Lower leg skin (tissue), 3 donors: ENCODE measurements around the gene RASL10B.

Experiments used
- POLR2A ChIP-seq, 2 donors: fragments of 450-650 bp; IDR thresholded peaks; one replicate each; pipeline ENCODE4 v1.6.1; 2016 to 2017; ENCODE audit warnings: antibody characterized with exemption in 2 of 2, mild to moderate bottlenecking in 1 of 2, moderate library complexity in 1 of 2
- TF ChIP-seq, protein P1 (sequence below), 3 donors: fragments of 450-650 bp; IDR thresholded peaks; one replicate each; pipeline ENCODE4 v1.5.1; 2016; ENCODE audit warnings: antibody characterized with exemption in 3 of 3, mild to moderate bottlenecking in 3 of 3, moderate library complexity in 2 of 3

DNA sequence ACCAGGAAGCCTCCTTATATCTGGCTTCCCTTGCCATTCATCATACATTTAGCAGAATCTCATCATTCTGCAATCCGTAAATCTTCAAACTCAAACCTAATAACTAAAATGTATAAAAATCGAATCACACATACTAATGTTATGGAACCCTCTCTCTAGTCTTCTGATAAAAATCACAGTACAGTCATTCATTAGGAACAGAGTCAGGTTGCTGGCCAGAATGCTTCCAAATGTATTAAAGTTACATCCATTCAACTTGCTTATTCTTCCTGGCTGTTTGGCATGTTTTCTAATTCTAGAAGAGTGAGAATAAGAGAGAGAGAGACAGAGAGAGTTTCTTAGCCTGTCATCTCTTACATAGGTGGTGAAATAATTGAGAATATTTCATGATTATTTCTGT lies 16.5 kb upstream of the RASL10B start:
- TF ChIP-seq, protein P1, sequence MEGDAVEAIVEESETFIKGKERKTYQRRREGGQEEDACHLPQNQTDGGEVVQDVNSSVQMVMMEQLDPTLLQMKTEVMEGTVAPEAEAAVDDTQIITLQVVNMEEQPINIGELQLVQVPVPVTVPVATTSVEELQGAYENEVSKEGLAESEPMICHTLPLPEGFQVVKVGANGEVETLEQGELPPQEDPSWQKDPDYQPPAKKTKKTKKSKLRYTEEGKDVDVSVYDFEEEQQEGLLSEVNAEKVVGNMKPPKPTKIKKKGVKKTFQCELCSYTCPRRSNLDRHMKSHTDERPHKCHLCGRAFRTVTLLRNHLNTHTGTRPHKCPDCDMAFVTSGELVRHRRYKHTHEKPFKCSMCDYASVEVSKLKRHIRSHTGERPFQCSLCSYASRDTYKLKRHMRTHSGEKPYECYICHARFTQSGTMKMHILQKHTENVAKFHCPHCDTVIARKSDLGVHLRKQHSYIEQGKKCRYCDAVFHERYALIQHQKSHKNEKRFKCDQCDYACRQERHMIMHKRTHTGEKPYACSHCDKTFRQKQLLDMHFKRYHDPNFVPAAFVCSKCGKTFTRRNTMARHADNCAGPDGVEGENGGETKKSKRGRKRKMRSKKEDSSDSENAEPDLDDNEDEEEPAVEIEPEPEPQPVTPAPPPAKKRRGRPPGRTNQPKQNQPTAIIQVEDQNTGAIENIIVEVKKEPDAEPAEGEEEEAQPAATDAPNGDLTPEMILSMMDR (IDR thresholded peaks at IDR 0.05), result no peak
- no peak for TF ChIP-seq POLR2A (IDR thresholded peaks at IDR 0.05)
